Skeletal muscle cell (primary cell): ENCODE data around the gene LSAMP.

ENCODE experiments used
- DNase-seq: peaks from one replicate; pipeline ENCODE4 v3.0.0-alpha.2; 2010; ENCODE audit warnings: low read depth
- H3K4me3 ChIP-seq: 2 replicates; pipeline ENCODE4 v1.5.1; 2011; ENCODE audit warnings: low read depth, mild to moderate bottlenecking, control low read depth, low read length, moderate library complexity

LSAMP gene

DNA sequence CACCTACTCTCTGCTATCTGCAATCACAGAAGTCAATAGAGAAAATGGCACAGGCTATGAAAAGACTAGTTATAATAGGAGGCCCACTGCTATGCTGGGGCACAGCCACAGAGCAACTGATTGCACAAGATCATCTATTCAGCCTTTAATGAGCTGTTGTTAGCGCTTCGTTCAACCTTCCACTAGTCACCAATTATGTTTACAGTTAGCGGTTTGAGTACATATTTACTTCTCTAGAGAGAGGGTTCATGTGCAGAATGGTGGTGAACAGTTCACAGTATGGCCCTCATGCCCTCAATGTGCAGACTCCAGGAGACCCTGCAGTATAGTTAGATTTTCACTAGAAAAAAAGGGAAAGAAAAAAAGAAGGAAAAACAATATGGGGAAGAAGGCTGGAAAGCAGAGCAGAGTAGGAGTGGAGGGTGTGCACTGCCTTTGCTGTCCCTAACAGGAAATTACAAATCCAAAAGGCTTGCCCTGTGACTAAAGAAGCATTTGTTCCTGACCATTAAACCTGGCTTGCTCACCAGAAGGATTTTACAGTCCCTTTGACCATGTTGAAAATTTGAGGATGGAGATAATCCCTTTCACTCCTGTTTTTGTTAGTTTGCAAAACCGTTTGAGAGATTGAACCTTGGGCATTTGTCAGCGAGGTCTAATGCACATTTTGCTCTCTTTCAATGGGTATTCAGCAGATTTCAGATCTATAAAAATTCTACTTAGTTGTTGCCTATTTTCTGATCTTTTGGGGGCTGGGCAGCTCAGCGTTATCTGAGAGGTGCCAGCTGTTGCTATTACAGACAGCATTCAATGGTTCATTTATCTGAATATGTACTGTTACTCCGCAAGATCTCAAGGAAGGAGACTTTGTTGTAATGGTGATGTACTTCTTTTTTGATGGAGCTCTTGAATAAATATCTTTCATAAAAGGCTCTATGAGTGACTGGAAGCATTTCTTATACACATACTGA is 296.1 kb downstream of the LSAMP start:
- no peak for DNase-seq
- H3K4me3 ChIP-seq: no peak overlapping the region

DNA sequence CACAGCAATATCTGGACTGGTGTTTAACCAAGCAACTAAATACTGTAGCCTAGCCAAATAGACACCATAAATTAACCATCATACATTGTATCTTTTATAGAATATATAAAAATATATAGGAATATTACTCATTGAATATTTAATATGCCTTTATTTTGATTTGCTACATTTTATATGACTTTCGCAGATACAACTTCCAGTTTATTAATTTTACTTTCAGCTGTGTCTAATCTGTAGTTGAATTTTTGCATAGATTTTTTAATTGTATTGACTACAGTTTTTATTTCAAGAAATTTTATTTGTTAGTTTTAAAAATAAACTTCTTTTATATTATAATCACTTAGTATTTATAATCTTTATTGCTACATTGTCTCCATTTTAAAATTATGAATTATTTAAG is 299.7 kb downstream of the LSAMP start:
- DNase-seq: no peak
- H3K4me3 ChIP-seq: no peak overlapping the region

DNA sequence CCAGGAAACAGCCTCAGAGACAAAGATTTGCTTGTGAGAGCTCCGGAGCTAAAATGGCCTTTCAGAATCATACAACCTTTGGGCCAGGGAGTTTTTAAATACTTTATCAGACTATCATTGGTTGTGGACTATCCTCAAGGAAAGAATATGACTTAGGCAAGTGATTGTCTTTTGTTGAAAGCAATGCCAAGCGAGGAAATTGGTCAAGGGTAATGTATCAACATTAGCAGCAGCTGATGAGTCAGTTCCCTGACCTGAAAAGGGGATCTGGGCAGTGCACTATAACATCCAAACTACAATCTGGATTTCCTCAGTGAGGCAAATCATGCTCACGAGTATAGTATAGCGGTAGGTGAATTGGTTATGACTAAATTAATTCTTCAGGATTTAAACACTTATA is 303.6 kb downstream of the LSAMP start:
- no peak for DNase-seq
- H3K4me3 ChIP-seq: no peak overlapping the region

DNA sequence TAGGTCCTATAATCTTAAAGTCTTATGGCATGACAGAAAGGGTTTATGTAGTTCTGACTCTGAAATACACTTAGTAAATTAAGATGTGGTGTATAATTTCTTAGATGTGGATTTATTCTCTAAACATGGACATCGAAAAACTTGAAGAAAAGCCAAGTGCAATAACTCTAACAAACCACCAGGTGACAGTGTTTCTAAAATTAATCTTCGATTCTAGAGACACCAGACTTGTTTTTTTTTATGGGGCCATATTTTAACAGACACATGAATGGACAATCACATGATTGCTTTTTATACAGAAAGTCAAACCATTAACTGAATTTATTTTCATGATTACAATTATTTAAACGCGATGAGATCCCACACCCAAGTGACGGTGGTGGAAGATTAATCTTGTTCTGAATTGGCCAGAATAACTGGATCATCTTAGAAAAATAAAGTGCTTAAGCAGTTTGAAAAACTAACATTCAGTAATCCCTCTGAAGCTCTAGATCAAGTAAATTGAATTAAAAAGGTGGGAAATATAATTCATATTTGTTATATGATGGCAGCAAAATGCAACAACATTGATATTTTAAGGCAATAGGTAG is 305.1 kb downstream of the LSAMP start:
- no peak overlapping the region for H3K4me3 ChIP-seq
- no peak for DNase-seq

DNA sequence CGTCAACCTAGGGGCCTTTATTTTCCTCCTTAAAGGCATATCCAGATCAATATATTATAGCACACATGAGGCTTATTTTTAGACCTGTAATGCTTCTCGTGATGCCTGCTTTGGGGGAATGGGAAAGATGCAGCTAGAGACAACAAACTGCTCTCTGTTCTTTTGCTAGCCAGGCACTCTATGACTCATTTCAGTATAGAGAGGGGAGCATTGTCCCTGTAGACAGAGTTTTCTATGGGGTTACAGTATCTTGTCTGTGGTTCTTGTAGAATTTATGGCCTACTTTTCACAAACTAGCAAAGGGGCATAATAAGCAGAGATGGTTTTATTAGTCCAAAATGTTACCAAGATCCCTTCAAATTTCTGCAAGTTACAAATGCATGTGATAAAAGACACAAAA is 305.6 kb downstream of the LSAMP start:
- H3K4me3 ChIP-seq: no peak overlapping the region
- no peak for DNase-seq

DNA sequence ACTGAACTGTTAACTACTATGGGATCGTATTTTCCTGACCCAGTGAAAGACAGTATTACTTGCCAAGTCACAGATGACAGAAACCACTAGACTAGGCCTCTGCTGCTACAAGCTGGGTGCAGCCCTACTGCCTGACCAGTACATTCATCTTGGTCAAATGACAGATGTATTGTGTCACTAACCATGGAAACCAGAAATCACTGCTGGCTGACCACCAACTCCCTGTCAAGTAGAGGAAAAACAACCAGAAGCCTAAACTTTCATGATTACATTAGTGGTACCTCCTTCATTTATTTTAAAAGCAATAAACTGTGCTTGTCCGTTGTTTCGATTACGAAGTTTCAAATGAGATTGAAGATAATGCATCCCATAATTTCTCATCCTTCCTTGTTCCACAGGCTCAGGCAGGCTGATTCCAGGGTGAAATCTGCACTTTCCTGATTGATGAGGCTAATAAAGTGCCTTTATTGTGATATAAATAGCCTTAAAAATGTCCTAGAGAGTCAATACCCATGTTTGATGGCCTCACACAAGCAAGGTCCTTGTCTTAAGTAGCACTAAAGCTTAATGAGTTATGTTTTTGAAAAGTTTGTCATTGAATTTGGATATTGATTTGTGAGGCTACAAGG is 309.7 kb downstream of the LSAMP start:
- no peak overlapping the region for H3K4me3 ChIP-seq
- DNase-seq: peak; percentile 81

DNA sequence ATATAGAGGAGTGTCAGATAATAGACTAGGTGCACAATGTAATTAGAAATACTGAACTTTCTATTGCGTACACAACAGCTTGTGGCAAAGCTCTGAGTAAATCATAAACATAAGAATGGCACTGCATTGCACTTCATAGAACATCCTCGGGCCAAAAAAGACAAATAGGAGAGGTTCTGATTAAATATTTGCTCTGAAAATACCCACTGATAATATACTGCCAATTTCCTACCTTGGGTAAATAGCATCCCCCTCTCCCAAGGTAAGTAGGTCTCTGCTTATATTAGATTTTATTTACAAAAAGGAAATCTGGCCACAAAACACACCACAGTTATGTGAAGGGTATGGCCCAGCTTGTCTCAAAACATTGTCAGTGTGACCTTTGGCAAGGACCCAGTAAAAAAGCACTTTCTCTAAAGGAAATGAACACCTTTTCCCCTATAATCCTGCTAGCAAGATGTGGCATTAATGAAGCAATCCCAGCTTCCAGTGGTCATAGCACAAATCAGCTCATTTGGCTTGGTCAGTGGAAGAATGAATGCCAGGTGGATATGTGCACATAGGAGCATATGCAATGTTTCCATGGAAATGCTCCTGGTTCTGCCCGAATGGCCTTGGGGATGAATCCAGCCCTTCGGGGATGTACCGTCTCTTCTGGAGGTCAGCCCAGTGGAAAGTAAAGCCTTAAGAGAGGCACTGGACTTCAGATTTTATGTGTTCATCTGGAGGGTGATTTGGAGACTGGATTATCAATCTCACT is 315.9 kb downstream of the LSAMP start:
- H3K4me3 ChIP-seq: no peak overlapping the region
- DNase-seq: no peak

DNA sequence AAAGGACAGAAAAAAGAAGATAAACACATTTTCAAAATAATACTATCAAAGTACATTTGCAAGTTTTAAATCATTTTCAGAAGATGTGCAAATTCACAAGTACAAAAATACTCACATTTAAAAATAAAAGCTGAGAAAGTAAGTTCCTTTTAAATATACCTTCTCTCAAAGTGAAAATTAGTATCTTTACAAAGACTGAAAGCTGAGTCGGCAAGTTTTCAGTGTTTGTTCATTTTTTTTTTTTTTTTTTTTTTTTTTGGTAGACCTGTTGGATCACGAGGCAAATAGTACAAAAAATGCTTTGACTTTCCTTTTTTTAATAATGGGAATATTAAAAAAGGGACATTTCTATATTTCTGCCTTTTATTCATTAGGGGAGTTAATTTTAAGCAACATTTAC is 317.8 kb downstream of the LSAMP start:
- no peak for DNase-seq
- no peak overlapping the region for H3K4me3 ChIP-seq

DNA sequence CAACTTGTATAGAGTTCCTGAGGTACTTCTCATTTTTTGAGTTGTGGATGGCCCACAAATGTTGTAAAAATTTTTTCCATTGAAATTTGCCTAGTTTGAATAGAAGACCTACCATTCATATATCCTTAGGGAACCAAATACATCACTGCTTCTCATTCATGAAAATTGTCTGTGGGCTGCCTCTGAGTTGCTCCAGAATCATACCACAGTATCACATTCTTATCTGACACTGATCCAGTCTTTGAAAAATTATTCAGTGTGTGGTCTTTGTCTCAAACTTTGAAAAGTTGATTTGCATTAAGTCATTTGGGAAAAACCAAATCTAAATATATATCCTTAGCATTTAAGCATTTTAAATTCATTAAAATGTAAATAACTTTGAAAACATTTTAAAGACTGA is 321.1 kb downstream of the LSAMP start:
- DNase-seq: no peak
- H3K4me3 ChIP-seq: no peak overlapping the region

DNA sequence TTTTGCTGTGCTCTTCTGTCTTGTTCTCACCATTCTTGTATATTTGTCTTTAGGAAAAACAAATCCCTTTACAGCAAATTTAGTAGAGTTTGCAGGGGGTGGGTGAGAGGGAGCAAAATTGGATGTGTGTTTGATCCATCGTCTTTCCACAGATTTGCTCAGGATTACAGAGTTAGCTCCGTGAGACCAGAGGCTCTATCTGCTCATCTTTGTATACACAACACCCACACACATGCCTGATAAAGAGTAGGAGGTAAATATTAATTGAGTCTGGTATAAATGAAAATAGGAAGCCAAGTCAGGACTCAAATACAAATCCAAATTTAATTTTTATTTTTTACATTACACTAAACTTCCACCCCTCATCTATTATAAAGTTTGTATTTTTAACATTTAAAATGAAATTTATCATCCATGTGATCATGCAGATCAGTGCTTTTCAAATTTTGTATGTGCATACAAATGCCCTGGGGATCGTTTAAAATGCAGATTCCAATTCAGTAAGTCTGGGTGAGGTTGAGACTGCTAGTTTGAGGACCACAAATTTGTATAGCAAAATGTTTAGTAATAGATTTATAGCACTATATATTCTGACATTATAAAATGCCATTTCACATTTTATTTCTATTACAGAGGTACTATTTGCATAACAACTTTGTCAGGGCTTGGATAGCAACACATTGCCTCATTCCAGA is 326.7 kb downstream of the LSAMP start:
- no peak for DNase-seq

DNA sequence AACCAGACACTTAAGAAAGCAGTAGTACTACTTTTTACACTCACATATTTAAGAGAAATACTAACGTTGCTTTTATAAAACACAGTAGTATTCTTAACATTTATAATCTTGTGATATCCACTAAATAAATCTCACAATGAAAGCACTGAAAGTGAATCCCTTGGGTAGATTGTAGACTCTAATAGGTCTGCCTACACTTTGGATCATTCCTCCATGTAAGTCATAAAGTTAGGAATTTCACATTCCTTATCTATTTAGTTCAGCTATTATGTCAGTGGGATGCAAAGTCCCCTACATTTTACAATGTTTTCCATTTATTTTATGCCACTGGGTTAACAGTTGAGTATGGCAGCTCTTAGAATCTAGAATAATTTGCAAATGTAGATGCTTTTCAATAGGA is 330.7 kb downstream of the LSAMP start:
- H3K4me3 ChIP-seq: no peak overlapping the region
- DNase-seq: no peak

More for the DNA sequence above, 326.7 kb downstream of the LSAMP start:
- no peak overlapping the region for H3K4me3 ChIP-seq

DNA sequence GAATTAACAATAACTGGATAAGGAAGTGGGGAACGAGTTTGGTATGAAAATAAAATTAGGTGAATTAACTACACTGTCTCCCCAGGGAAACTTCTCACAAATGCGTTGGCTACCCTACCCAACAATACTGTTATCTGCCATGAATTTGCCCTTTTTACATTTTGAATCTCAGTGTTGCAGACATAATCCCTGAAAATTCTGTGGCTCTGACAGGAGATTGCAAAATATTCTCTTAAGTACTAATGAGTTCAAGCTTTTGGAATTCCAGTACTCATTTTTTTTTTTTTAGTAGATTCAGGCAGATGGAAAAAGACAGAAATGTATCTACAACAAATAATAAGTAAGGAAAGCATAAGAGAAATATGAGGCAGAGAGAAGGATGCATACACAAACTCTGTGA is 332.6 kb downstream of the LSAMP start:
- no peak overlapping the region for H3K4me3 ChIP-seq
- DNase-seq: no peak

DNA sequence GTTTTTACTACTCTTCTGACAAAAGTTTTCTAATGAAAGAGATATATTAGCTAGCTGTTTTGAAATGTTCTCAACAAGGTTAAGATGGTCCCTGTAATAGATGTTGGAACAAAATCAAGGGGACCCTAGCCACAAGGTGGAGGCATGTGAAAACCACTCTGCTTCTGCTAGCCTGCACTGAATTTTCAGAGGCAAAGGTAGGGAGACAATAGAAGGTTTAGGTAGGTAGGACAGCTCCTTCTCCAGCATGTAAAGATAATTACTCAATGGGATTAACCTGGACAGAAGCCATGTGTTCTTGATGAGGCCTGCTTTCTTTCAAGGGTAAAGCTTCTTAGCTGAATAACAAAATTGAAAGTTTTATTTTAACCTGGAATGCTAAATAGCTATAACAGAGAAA is 333.5 kb downstream of the LSAMP start:
- DNase-seq: no peak
- no peak overlapping the region for H3K4me3 ChIP-seq

DNA sequence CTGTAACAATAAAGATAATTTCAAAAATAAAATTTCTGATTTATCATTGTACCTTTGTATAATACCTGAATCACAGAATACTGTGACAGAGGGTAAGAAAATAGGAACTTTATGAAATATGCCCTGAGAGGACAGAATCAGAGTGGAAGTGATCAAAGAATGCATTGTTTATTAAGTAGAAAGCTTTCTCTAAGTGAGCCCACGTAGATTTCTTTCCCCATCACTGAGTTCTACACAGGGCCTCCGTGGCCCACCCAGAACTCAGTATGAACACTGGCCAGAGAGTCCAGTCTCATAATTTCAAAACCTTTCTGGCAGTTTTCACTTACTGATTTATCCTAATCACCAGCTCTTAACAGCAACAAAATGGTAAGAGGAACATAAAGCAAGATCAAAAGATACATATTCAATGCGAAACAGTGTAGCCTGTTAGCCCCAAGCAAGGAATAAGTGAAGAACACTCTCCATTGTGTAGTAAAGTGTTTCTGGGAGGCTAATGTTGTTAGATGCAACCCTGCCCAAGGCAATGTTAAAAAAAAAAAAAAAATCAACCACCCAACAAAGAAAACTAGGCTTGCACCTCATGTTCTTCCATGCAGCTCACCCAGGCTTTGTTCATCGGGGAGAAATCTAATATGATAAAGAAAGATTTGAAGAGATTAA is 341.3 kb downstream of the LSAMP start:
- no peak for DNase-seq
- H3K4me3 ChIP-seq: no peak overlapping the region

DNA sequence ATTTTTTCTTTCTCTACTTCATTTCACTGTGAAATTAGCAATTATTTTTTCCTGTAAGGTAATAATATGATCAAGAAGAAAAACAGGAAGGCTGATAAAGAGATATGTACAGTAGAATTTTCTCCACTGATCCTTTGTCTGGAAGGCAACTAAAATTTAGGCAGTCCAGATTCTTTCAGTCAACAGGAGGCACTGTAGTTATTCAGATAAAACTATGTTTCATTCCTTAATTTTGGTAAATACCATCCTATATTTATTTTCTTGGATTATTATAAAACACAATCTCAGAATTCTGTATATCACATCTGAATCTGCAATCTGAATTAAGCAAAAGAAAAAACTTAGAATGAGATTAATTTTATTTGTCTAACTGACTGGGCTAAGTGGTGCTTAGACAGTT is 343.2 kb downstream of the LSAMP start:
- no peak for DNase-seq
- H3K4me3 ChIP-seq: no peak overlapping the region

DNA sequence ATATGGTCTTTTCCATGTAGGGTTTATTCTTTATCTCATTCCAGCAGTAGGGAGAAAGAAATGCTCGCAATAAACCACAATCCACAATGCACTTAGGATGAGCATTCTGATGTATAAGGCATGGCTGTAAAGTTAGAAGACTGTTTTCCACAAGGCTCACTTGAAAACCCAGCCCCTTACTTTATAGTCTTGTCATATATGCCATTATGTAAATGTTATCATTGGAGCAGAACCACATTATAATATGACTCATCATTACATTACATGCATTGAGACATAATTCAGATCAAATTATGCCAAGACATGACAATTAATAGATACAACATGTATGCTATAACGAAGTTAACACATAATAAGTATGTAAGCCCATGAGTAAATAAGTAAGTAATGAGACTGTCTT is 348.1 kb downstream of the LSAMP start:
- H3K4me3 ChIP-seq: no peak overlapping the region
- no peak for DNase-seq

DNA sequence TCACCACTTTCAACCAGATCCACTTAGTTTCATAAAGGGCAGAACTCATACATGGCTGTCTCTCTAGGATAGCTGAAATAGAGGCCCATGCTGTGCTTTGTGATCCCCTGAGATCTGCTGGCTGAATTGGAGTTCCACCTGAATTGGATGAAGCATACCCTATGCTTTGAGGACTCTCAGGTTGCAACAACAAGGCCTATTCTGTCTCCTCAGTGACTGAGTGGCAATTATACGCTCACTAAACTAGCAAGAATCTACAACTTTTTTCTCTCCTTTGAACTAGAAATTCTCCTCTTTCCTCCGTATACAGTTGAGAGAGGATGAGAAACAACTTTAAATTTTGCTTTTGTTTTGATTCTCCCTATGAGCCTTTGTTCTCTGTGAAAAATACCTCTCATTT is 348.7 kb downstream of the LSAMP start:
- no peak for DNase-seq

DNA sequence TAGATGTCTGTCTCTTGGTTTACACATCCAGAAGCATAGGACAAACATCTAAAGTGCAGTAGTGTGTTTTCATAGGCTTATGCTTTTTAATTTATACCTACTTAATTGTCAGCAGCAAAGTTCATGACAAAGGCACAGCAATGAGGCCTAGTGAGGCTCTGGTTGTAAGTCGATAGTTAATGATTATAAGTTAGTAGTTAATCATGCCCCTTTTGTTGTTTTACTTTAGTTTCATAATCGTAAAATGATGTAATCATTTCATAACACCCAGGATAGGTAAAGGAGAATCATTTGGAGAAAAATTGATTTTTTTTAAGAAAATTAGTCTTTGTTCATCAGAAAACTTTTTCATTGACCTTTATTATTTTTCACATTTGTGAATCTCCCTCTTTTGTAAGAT is 351.9 kb downstream of the LSAMP start:
- DNase-seq: no peak
- no peak overlapping the region for H3K4me3 ChIP-seq

More for the DNA sequence above, 348.7 kb downstream of the LSAMP start:
- H3K4me3 ChIP-seq: no peak overlapping the region

DNA sequence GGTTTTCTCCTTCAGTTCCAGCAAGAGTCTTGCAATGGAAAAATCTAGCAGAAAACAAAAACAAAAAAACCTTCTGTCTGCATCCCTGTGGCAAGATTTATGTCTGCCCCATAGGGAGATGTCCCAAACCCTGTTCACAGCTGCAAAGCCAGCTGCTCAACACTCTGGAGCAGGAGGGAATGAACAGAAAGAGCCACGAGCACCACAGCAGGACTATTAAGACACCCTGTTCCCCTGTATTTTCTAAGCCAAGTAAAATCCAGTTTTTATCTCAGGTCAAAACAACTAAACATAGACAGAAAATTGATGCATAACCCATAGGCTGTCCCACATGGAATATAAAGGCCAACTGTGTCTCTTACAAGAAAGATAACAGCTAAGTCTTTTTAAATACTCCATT is 357.9 kb downstream of the LSAMP start:
- H3K4me3 ChIP-seq: no peak overlapping the region
- no peak for DNase-seq
